Measurements from ENCODE around the gene CSNK1D. TPM values are rescaled to one million over a fixed set of nuclear protein-coding genes. Genes with fewer than 3 reads are reported as not detected.

Gene CSNK1D
- total RNA-seq, 1 experiment from 2014 or later = 137 TPM

GRCh38 chr17:82234211-82235055 lies 39.1 kb downstream of the CSNK1D start:
- no peak for DNase-seq
- Histone ChIP-seq H3K14ac (ENCODE audit: insufficient read depth, low read length) (no peak overlapping the region; the same call in 1 of the 2 replicates), H3K4ac (ENCODE audit: low read depth, low read length) (no peak overlapping the region), H3K23me2 (ENCODE audit: insufficient read length, low read depth, low read length, poor library complexity, severe bottlenecking) (peaks cover 7% of the 10 kb centered on the region), H2BK5ac (ENCODE audit: insufficient read length, low read length) (no peak overlapping the region), H2BK15ac (ENCODE audit: low read depth, low read length) (no peak overlapping the region), H3K4me2 (ENCODE audit: insufficient read depth, insufficient read length, low read length) (no peak overlapping the region), H3K9ac (ENCODE audit: extremely low read depth, insufficient read length, low read length) (no peak overlapping the region), H4K20me1 (ENCODE audit: control insufficient read depth, insufficient read depth, insufficient read length) (no peaks in the 10 kb centered on the region), H3T11ph (ENCODE audit: low read length) (no peak overlapping the region), H3K27ac (ENCODE audit: insufficient read length, low read depth, low read length) (no peak overlapping the region), H3K27me3 (ENCODE audit: insufficient read depth, low read length) (peaks cover 10% of the 10 kb centered on the region; the same call in 1 of the 2 replicates), H2AFZ (ENCODE audit: low read length) (no peak overlapping the region), H4K5ac (ENCODE audit: insufficient read length, low read depth, low read length) (no peak overlapping the region), H4K8ac (replicated peaks; ENCODE audit: insufficient read length, low read depth, low read length) (no peak overlapping the region), H4K91ac (ENCODE audit: insufficient read length, low read depth, low read length) (no peak overlapping the region), H3K56ac (ENCODE audit: insufficient read length, low read depth, low read length) (no peak overlapping the region), H3K79me2 (ENCODE audit: insufficient read depth, low read length) (no peaks in the 10 kb centered on the region), H2BK20ac (ENCODE audit: low read depth, low read length, poor library complexity, severe bottlenecking) (no peak overlapping the region), H2BK12ac (ENCODE audit: insufficient read length, low read depth, low read length) (no peak overlapping the region), H3K4me1 (ENCODE audit: insufficient read depth, low read length) (no peaks in the 10 kb centered on the region), H2AK5ac (ENCODE audit: insufficient read length, low read length) (no peak overlapping the region), H3K79me1 (ENCODE audit: insufficient read depth, low read depth, low read length, poor library complexity, severe bottlenecking) (no peaks in the 10 kb centered on the region), H3K9me3 (ENCODE audit: control insufficient read depth, low read depth, low read length) (no peaks in the 10 kb centered on the region), H3K18ac (ENCODE audit: insufficient read length, low read depth, low read length) (no peak overlapping the region), H2BK120ac (ENCODE audit: low read depth, low read length, poor library complexity, severe bottlenecking) (no peak overlapping the region), H3K23ac (ENCODE audit: insufficient read length, low read depth, low read length) (no peak overlapping the region)
- peaks cover 20% of the 10 kb centered on the region for H3K27me3 Mint-ChIP-seq (ENCODE audit: low read depth)
- H3K36me3 Mint-ChIP-seq (ENCODE audit: insufficient read depth in 1 of 3, low read depth in 3 of 3) = peaks cover 2 to 5% (median 3%) of the 10 kb centered on the region in 3 experiments; a peak in 5 of 7 replicates
- H3K4me3 Mint-ChIP-seq = no peak overlapping the region
- H3K4me1 Mint-ChIP-seq = peaks cover 4 to 21% of the 10 kb centered on the region in 2 experiments
- H3K27ac Mint-ChIP-seq = no peak overlapping the region
- WGBS (ENCODE audit: extremely low coverage, insufficient read length, low lambda C conversion rate) = no CpG with 5 or more reads among the region's 26 CpGs
- TF ChIP-seq, protein P1, sequence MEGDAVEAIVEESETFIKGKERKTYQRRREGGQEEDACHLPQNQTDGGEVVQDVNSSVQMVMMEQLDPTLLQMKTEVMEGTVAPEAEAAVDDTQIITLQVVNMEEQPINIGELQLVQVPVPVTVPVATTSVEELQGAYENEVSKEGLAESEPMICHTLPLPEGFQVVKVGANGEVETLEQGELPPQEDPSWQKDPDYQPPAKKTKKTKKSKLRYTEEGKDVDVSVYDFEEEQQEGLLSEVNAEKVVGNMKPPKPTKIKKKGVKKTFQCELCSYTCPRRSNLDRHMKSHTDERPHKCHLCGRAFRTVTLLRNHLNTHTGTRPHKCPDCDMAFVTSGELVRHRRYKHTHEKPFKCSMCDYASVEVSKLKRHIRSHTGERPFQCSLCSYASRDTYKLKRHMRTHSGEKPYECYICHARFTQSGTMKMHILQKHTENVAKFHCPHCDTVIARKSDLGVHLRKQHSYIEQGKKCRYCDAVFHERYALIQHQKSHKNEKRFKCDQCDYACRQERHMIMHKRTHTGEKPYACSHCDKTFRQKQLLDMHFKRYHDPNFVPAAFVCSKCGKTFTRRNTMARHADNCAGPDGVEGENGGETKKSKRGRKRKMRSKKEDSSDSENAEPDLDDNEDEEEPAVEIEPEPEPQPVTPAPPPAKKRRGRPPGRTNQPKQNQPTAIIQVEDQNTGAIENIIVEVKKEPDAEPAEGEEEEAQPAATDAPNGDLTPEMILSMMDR (conservative IDR thresholded peaks at IDR 0.05) = no peak
- no peaks in the 10 kb centered on the region for H3K9me3 Mint-ChIP-seq

Measured in H9 (cell line).